Activated gamma-delta T cell treated with Interleukin-2 at 50 U/mL for 16 hours (primary cell): ENCODE measurements around the gene EXT2.

Source experiments
- DNase-seq: peaks from one replicate; pipeline ENCODE4 v3.0.0-alpha.2; 2020

Gene EXT2

DNA sequence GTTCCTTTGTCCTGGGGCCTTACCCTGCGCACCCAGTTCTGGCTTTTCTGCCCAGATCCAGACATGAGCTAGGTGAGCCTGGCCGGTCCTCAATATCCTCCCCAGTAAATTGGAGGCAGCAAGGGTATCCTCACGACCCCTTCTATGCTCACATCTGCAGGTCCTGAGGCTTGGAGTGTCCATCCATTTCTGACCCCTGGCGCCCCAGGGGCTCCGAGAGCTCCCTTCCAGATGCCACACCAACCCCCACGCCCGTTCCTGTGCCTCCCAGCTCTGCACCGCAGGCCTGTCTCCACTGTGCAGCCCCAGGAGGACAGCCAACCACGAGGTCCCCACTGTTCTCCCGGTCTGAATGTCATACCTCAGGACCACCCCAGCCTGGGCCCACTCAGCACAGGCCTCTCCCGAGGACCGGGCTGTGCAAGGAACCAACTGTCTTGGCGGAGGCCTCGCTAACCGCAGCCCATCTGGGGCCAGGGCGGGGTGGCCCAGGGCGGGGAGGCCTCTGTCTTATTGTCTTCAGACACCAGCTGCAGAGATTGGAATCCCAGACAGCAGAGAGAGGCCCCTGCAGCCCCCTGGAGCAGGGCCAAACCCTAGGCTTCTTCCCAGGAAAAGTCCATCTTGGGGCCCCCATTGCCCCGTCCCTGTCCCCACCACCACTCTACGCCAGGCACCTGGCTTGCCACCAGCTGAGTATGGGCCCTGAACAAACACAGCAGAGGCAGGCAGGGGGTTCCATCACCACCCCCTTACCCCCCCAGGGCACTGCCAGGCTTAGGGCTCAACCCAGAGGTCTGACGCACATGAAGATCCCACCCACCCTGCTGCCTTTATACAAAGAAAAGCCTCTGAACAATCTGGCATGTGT is 175.2 kb downstream of the EXT2 start:
- DNase-seq, result no peak

DNA sequence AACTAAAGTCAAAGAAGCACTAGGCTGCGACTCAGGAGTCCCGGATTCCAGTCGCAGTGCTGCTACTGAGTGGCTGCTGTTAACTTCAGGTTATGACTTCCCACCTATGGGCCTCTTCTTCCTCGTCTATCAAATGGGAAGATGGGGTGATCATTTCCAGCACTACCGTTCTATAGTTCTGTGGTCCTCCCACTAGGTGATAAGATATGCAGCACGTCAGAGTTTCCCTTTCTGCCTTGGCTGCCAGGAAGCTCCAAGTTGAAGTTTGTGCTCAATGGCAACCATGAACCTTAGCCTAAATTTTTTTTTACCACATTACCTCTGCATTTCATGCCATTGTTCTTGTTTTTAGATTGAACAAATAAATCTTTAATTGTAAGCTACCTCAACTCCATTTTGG is 175.8 kb downstream of the EXT2 start:
- no peak for DNase-seq

GRCh38 chr11:44274404-44274803 is 178.9 kb downstream of the EXT2 start:
- no peak for DNase-seq

DNA sequence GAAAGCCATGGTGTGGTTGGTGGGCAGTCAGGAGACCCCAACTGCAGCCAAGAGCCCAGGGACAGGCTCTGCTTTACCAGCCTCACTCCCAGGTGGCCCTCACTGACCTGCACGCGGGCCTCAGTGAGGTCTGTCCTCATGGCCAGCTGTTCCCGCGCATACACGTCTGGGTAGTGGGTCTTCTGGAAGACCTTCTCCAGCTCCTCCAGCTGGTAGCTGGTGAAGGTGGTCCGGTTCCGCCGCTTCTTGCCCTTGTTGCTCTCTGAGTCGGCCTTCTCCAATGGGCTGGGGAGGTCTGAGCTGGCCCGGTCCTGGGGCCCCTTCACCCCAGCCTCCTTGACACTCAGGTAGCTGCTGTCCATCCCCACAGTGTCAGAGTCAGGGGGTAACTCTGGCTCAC is 179.8 kb downstream of the EXT2 start:
- DNase-seq, result no peak

- no peak for DNase-seq
Observed at GRCh38 chr11:44275961-44276550, 180.6 kb downstream of the EXT2 start.

- no peak for DNase-seq
Observed at GRCh38 chr11:44277196-44278090, 182.0 kb downstream of the EXT2 start.

- no peak for DNase-seq
Observed at GRCh38 chr11:44279483-44279882, 184.0 kb downstream of the EXT2 start.

- no peak for DNase-seq
Observed at GRCh38 chr11:44280257-44280656, 184.8 kb downstream of the EXT2 start.

GRCh38 chr11:44281151-44281550 is 185.7 kb downstream of the EXT2 start:
- no peak for DNase-seq

DNA sequence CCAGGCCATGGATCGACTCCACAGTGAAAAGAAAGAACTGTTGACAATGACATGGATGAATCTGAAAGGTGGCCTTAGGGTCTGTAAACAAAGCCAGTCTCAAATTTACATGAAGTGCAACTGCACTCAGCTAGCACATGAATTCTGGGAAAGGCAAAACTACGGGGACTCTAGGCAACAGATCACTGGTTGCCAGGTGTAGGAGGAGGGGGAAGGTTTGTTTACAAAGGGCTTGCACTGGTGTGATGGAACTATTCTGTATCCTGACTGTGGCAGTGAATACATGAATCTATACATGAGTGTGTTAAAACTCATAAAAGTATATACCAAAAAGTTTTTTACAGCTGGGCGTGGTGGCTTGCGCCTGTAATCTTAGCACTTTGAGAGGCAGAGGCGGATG is 187.1 kb downstream of the EXT2 start:
- no peak for DNase-seq

DNA sequence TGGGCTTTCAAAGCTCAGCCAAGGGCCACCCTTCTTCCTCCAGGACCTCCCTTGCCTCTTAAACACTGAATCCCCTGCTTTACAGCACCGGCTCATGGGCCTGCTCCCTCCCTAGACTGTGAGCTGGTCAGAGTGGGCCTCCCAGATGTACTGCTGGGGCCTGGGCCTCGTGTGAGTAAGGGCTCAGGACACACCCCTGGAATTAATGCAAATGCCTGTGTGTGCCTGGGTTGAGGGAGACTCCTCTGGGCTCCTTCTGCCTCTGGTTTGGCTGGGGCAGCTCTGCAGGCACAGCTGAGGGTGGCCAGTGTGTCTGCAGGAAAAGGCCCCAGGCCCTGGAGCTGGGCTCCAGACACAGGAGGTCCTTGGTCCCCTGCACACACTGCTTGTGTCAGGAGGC is 190.3 kb downstream of the EXT2 start:
- DNase-seq, result no peak

DNA sequence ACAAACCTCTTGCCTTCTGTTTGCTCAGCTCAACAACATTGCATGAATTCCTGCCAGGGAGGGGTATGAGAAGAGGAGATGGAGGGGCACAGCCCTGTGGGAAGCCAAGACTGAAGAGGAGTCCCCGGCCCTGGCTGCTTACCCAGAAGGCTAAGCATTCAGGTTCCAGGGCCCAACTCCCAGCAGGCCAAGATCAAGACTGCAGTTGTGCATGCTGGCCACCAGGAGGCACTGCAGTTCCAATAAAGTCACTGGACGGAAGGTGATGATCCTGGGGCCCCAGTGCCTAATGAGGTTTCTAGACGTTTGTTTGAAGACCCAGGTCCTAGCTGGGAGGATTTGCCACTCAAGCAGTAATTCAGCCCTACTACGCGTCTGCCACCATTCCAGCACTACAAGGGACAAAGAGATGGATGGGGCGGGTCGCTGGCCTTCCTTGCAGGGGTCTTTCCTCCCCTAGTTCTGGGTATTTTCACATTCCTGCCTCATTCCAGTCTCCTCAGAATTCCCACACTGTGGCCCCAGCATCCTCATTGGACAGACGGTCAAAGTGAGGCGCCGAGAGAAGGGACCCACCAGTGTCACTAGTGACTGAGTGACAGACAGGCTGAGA is 190.9 kb downstream of the EXT2 start:
- peak; percentile 31 for DNase-seq

DNA sequence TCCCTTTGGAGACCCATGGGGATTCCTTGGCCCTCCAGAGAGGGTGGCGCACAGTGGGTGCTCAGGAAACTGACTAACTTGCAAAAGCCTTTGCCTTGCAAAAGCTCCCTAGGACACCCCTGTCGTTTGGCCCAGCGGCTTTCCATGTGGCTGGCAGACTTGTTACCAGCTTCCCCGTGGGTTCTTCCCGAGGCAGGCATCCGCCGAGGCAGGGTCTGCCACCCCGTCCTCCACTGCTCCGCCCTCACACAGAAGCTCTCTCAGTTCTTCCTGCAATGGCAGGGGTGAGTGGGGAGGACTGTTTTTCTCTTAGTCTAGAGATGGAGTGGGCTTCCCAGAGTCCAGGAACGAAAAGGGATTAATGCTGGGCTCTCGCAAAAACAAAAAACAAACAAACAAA is 191.4 kb downstream of the EXT2 start:
- no peak for DNase-seq

GRCh38 chr11:44288133-44288526 is 192.7 kb downstream of the EXT2 start:
- no peak for DNase-seq

- no peak for DNase-seq
Observed at GRCh38 chr11:44290208-44290607, 194.7 kb downstream of the EXT2 start.
